GM18867 (cell line): Measurements from ENCODE around the gene NFYC.
A peak's percentile ranks its signal among the peaks of the same experiment; 100 is the strongest.

ENCODE experiments used
- ATAC-seq: cut with Tn5 transposase; IDR thresholded peaks from one replicate; pipeline ENCODE4 v1.9.1; 2021; ENCODE audit warnings: mild to moderate bottlenecking, moderate library complexity; ENCODE audit not compliant: unreplicated experiment

NFYC gene

DNA sequence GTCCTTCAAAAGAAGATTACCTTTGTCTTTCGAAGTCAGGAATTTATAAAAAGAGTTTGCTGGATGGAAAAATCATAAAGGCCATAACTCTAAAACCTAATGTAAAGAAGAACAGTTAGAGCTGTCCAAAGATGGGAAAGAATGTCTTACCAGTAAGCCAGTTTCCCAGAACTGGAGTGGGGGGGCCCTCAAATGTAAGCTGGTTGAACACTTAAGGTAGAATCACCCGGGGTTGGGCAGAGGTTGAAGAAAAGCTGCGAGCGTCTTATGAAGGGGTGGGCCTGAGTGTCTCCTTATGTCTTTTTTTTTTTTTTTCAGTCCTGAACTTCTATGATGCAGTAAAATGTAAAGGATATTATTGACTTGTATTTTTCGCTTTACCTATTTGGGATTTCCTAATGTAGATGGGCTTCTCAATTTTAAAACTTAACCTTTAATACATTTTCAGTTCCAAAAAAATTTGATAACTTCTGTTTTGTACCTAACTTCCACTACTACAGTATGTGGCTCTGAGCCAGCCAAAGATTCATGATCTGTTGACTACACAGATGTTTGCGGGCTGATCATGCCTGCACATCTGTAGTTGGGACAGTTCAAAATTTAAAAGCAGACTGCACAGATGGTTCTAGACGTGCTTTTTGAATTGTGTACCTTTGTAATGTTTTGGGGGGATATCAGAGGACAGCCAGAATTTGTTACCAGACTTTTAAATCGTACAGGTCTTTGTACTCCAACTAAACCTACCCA is 43.6 kb downstream of the NFYC start:
- ATAC-seq, result no peak

DNA sequence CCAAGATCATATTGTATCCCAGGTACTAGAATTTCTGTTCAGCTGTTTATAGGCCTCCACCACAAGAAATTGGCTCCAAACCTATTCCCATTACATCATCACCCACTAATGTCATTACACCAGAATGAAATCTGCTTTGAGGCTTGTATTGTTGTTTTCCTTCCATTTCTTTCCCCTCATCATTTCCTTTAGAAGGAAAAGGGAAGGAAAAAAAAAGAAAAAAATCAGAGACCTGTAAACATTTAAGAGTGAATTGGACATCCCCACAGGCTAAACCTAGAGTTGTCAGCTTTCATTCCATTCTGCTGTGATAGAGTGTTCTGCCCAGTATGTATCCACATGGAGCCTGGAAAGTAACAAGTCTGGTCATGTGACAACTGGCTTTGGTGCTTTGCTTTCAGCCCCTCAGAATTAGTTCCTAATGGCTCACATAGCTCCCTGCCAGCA is 44.6 kb downstream of the NFYC start:
- no peak for ATAC-seq

DNA sequence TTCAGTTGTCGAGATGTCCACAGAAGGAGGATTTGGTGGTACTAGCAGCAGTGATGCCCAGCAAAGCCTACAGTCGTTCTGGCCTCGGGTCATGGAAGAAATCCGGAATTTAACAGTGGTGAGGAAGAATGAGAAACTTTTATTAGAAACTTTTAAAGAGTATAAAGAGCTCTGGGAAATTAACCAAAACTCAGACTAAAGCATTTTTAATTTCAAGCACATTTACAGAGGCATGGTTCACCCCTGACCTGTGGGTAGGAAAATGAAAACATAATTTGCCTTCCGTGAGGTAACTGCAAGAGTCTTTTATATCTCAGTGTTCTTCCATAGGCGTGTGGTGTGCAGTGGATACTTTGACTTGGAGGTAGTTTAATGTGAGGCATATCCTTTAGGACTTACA is 47.3 kb downstream of the NFYC start:
- ATAC-seq, result no peak

DNA sequence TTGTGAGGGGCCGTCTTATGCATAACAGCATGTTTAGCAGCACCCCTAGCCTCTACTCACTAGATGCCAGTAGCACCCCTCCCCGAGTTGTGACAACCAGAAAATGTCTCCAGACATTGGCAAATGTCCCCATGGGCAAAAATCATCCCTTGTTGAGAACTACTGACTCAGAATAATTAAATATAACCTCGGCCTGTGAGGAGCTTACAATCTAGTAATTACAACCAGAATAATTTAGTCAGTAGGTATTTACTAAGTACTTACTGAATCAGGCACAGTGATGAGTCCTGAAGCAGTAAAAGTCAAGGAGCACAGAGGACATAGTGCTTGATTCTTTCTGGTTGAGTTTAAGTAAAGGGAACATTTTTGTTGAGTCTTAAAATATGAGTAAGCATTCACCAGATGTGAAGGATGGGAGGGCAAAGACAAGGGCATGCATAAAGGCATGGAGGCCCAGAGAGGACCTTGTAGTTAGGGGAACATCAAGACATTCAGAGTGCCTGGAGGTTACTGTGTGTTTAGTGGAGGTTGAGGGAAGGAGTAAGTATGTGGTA is 48.0 kb downstream of the NFYC start:
- no peak for ATAC-seq

DNA sequence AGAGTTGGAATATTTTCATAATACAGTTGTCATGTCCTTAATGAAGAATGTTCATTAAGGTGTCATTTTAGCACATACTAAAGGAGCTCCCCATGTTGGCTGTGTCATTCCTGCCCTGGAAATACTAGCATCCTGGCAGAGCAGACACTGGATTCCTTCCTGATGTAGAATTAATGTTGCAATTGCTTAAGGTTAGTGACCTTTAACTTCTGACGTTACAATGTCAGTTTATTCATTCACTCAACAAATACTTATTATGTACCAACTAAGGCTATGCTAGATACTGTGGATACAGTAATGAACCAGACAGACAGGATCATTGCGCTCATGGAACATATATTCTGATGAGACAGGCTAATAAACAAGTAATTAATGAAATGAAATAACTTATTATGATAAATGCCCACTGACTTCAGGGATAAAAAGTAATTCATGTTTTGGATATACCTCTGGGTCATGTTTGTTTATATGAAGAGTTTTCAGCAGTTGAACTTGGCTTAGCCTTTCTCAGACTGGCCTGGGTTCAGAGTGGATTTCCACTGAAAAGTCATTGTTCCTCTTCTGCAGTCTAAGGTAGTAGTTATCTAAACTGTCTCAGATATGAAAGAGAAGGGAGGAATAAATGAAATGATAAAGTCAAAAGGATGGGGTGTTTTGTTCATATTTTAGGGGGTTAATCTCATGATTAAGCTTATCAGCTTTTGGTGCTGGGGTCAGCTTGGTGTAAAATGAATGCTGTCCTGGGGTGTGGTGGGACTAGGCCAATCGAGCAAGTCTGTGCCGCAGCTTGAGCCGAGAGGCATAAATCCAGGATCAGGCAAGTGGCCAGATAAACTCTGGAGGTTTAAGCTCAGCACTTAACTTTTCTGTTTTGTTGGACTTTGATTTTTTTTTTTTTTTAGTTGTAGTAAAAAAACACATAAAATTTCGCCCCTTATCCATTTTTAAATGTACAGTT is 48.8 kb downstream of the NFYC start:
- ATAC-seq, result no peak

DNA sequence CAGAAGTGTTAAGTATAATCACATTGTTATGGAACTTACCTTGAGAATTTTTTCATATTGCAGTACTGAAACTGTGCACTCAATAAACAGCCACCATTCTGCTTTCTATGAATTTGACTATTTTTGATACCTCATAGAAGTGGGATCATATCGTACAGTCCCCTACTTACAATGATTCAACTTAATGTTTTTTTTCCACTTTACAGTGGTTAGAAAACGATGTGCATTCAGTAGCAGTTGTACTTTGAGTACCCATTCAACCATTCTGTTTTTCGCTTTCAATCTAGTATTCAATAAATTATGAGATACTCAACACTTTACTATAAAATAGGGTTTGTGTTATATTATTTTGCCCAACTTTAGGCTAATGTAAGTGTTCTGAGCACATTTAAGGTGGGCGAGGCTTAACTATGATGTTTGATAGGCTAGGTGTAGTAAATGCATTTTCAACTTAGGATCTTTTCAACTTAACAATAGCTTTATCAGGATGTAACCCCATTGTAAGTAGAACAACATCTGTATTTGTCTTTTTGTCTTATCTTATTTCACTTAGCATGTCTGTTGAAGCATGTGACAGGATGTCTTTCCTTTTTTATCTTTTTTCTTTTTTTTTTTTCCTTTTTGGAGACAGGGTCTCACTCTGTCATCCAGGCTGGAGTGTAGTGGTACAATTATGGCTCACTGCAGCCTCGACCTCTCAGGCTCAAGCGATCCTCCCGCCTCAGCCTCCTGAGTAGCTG is 49.7 kb downstream of the NFYC start:
- ATAC-seq, result no peak

DNA sequence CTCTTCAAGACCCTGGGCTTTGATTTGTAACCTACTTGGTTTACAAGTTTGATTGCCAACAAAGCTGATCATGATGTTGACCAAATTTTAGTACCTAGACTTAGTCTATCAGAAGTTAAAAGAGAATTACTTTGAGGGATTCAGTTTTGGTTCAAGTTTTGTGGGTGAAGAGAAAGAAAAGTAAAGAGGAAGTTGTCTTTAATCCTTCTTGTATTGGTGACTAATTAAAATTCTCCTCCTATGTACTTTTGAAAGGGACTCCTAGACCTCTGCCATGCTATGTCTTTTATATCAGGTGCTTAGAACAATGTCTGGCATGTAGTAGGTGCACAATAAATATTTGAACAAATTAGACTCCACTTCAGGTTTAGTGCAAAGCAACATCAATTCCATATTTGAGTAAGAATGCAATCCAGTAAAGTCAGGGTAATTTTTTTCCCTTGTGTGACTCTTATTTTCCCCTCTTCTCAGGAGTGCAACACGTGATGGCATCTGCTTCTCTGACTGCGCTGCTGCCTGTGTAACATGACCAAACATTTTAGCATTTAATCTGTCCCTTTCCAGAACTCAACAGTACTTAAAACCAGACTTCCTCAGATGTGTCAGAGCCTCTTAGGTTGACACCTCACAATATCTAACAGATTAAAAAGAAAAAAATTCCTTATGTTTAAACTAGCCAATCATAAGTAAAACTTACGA is 51.0 kb downstream of the NFYC start:
- ATAC-seq, result no peak

DNA sequence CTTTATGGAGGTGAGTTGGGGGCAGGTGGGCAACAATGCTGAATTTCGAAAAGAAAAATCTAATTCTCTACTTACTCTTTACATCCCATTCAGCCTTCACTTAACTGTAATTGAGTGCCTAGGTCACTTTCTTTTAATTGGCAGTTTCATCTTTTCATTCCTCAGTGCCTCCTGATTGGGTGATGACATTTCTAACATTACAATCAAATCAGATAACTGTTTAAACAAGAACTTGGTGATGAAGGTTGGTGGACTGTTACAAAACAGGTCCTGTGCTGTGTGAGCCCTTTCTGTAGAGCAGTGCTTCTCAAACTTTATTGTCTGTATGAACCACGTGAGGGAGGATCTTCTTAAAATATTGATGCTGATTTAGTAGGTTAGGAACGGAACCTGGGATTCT is 51.9 kb downstream of the NFYC start:
- no peak for ATAC-seq

DNA sequence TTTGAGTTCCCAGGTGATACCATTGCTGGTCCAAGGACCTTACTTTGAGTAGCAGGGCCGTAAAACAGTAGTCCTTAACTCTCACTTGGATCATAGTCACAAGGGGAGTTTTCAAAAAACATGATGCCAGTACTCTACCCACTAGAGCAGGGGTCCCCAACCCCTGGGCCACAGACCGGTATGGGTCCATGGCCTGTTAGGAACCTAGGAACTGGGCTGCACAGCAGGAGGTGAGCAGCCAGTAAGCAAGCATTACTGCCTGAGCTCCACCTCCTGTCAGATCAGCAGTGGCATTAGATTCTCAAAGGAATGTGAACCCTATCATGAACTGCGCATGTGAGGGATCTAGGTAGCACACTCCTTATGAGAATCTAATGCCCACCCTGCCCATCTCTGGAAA is 52.4 kb downstream of the NFYC start:
- no peak for ATAC-seq

DNA sequence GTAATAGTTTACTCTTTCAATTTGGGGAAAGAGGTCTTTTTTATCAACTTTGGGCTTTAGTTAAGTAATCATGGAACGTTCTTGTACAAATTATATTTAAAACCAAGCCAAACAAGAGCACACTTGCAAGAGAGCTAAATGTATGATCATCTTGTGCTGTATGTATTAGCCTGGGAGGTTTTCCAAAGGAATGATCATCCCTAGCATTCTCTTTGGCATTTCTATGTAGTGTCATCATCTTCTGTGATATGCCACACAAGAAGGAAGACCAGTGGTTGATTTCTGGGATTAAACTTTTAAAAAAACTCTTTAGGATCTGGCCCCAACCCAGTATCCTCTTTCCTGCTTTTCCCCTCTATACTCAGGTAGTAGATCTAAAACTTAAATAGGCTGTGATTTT is 53.7 kb downstream of the NFYC start:
- no peak for ATAC-seq

DNA sequence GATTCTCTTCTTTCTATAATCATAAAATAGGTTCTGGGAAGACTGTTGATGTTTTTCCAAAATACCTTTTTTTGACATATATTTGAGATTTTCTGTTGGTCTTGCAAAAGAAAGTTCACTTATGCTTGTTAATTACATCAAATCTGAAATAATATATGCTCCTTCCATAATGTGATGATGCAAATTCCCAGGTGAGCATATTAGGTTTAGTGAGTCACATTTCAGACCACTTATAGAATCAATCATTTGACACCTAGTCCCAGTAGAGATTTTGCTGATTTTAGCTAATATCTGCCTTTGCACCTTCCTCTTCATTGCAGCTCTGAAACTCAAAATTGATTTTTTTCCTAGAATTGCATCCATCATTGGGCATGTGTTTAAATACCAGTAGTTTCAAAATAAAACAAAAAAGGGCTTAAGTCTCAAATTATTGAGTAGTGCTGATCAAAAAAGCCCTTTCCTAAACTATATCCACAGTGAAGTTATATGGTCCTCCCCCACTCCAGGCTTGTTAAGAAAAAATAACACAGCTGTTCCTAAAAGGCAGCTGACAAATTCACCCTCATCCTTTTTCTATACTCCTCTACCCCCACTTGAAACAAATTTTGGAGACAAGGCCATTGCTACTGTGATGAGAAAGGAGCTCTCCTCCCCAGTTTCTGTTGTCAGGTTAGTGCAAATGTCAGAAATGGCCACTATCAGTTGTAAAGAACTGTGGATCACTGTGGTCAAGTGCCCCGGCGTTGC is 55.0 kb downstream of the NFYC start:
- ATAC-seq, result no peak

DNA sequence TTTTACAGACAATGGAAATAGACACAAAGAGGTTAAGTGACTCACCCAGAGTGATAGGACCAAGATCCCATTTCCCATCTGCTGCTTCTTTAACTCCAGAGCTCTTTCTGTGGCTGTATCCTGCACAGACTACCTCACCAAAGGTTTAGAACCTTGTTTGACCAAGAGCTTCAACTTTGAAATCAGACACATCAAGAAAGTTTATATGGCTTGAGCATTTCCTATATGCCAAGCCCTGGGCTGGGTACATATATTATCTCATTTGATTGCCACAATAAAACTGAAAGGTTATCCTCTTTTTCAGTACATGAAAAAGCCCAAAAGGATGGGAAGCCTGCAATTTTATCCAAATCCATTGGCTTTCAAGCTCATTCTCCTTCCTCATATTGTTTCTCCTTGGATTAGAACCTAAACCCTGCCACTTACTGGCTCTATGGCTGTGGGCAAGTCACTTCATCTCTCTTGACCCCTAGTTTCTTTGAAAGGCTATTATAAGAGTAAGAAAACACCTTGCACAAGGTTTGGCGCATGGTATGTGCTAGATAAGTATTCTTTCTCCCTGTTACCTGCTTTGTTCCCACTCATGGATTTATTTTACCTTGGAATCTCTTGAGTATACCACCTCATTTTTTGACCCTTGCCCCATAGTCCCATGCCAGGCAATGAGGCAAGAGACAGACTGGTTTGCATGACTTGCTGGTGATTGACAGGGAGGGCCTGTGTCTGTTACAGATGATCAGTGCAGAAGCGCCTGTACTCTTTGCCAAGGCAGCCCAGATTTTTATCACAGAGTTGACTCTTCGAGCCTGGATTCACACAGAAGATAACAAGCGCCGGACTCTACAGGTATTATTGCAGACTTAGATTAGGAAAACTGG is 57.6 kb downstream of the NFYC start:
- no peak for ATAC-seq

DNA sequence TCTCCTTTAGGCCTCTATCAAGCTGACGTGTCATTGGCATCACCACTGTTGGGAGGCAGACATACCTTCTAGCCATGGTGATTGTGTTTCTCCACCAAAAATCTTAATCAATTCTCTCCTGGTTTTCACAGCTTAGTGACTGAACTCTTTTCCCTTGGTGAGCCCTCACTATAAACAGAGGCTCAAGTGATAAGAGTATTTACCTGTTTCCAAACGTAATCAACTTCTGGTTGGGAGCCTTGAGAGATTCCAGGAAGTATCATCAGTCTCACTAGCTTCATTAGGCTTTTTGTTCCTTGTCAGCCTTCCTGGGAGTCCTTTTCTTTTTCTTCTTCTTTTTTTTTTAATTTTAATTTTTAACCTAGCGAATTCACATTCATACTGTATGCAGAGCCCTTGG is 58.3 kb downstream of the NFYC start:
- ATAC-seq, result no peak

DNA sequence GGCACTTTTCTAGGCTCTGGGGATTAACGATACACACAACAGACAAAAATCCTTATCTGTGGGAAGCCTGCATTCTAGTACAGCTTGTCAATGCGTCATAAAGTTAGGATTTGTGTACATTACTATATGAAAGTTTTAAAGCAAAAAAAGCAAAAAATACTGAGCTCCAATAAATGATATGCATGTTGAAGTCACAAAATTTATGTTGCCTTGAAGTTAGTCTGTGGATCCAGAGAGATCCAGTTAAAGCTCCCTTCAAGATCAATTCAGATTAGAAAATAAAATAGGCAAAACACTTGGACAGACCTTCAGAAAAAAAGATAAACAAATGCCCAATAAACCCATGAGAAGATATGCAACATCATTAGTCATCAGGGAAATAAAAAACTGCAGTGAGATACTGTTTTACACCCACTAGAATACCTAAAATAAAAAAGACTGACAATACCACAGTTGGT is 59.0 kb downstream of the NFYC start:
- ATAC-seq, result no peak

DNA sequence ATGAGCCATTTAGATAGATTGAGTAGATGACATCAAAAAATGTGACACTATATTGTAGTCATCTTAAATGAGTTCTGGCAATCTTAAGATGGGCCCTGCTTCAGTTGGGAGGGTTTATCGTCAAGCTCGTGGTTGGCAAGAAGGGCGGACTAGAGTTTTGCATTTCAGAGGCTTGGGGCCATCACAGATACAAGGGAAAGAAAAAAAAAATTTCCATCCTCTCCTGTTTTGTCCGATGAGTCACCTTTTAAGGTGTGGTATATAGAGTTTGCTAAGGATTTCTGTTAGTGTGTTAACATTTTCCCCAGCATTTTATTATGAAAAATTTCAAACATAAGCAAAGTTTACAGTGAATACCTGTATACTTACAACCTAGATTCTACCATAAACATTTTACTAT is 60.3 kb downstream of the NFYC start:
- no peak for ATAC-seq

DNA sequence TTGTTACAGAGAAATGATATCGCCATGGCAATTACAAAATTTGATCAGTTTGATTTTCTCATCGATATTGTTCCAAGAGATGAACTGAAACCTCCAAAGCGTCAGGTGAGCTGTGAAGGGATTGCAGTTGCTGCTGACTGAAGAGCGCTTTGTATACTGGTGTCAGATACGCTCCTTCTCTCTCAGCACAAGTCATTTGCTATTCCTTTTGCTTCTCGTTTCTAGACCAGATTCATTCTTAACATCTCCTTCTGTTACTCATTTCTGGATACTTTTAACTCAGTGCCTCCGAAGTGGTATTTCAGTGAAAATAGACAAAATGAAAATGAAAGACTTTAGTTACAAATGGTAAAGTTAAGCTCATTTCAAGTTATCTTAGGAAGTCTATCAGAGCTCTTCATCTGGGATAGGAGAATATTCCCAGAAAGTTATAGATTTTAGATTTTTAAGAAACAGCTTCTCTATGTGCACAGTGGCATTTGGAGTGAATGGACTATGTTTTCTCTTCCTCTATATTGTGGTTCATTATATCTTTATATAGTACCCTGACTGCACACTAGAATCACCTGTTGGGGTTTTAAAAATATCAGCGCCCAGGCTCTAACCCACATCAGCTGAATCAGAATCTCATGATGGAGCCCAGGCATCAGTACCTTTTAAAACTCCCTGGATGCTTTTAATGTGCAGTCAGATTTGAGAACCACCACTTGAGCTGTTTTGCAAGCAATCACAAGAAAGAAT is 61.8 kb downstream of the NFYC start:
- ATAC-seq, result peak; percentile 46

DNA sequence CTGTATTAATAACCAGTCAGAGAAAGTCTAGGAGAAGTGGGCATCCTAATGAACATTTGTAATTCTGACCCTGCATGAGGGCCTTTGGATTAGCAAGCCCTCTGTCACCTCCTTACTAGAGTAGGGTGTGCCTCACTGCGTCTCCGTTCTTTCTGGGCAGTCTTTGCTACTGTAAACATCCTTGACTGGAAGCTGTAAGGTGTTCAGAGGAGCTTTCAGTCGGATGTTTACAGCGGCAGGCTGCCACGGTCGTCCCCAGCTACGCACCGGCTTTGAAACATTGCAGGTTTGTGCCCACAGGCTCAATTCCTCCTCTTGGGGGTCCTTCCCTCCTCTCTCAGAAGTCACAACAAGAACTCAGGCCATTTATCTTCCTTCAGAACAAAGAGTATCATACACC is 62.7 kb downstream of the NFYC start:
- ATAC-seq, result no peak

DNA sequence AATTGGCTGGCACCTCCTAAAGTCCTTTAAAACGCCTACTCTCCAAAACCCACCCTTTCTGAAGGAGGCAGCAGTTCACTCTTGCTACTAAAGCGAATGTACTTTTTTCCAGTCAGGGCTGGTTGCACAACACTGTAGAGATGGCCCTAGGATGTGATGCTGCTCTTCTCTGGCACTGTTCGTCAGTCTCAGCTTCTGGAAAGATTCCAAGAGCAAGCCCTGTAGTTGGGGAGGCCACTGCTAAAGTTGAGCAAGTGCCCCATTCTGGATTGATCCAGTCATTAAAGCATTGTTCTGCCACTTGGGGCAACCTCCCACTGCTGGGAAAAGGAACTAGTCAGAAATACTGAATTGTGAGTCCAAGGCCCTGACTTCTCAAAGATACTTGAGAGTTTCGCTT is 63.6 kb downstream of the NFYC start:
- ATAC-seq, result no peak
